GM18873 (cell line): ENCODE measurements around the gene PACSIN1.

Experiments used
- ATAC-seq: cut with Tn5 transposase; IDR thresholded peaks from one replicate; pipeline ENCODE4 v1.9.1; 2021; ENCODE audit warnings: mild to moderate bottlenecking, moderate library complexity, moderate number of reproducible peaks; ENCODE audit not compliant: unreplicated experiment, low FRiP score

PACSIN1 gene, protein sequence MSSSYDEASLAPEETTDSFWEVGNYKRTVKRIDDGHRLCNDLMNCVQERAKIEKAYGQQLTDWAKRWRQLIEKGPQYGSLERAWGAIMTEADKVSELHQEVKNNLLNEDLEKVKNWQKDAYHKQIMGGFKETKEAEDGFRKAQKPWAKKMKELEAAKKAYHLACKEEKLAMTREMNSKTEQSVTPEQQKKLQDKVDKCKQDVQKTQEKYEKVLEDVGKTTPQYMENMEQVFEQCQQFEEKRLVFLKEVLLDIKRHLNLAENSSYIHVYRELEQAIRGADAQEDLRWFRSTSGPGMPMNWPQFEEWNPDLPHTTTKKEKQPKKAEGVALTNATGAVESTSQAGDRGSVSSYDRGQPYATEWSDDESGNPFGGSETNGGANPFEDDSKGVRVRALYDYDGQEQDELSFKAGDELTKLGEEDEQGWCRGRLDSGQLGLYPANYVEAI

DNA sequence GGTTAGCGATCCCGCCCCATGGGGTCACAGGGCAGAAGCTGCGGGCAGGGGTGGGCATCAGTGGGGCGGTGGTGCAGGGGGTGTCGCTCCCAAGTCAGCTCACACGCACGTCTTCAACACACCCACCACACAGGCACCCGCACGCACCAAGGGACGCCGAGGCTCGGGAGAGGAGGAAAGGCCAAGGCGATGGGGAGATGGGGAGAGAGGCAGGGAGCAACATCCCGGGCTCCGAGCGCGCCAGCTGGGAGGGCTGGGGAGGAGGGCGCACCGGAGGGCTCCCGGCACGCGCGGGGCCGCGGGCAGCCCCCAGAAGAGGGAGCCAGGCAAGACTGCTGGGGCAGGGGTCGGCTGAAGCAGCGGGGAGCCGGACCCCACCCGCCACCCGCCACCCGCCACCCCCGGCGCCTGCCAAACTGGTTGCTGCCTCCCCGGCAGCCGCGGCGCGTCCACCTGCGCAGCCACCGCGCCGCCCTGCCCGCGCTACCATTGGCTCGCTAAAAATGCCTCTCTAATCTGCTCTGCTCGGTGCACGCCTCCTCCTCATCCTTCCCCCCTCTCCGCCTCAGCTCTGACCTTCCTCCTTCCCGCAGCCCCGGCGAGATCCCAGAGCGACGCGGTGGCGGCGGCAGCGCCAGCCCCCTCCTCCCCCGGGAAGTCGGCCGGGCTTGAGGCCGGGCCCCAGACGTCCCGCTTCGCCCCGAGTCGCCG lies at the start of gene PACSIN1:
Gene PACSIN1 (plus strand): TSS at position 546 of the 711 bp plus-strand sequence. CDS start 60,230 bp downstream, outside the sequence.
- no peak for ATAC-seq

DNA sequence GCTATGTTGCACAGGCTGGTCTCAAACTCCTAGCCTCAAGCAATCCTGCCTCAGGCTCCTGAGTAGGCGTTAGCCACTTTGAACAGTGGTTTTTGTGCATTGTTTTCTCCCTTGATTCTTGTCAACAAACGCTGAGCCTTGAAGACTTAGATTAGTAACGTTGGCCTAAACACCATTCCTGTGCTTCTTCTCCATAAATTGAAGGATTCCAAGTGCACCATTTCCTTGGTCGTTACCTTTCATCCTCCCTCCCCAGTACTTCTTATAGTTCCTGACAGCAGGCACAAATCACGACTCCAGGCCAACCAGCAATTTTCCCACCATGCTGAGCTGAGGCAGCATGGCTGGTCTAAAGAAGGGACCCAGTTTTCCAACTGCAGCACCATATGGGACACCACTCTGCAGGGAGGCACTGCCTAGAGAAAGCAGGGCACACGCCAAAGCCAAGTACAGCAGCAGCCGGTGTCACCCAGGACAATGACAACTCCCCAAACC lies 49.0 kb upstream of the PACSIN1 start:
- no peak for ATAC-seq

DNA sequence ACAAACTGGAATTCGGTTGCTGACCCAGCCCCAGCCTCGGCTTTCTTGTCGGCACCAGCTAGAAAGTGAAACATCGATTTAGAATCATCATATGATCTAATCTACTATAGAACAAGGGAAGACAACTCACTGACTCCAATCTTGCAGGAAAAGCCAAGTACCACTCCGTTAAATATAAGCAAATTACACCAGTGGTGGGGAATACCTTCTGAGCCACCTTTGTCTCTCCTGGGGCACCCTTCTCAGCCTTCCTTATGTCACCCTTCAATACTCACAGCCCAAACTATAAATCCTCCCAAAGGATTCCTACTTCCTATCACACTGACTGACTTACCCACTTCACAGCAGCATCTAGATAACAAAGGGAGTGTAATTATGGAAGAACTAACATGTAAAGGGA lies 47.5 kb upstream of the PACSIN1 start:
- ATAC-seq: no peak

DNA sequence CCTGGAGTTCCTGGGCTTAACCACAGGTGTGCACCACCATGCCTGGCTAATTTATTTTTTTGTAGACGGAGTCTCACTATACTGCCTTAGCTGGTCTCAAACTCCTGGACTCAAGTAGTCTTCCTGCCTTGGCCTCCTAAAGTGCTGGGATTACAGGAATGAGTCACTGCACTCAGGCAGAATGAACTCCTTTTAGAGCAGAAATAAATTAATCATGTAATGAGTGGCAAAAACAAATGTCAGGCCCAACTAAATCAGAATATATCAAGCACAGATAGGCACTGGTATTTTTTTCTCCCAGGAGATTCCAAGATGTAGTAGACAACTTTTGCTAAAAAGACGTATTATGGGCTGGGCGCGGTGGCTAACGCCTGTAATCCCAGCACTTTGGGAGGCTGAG lies 42.6 kb upstream of the PACSIN1 start:
- ATAC-seq: no peak

DNA sequence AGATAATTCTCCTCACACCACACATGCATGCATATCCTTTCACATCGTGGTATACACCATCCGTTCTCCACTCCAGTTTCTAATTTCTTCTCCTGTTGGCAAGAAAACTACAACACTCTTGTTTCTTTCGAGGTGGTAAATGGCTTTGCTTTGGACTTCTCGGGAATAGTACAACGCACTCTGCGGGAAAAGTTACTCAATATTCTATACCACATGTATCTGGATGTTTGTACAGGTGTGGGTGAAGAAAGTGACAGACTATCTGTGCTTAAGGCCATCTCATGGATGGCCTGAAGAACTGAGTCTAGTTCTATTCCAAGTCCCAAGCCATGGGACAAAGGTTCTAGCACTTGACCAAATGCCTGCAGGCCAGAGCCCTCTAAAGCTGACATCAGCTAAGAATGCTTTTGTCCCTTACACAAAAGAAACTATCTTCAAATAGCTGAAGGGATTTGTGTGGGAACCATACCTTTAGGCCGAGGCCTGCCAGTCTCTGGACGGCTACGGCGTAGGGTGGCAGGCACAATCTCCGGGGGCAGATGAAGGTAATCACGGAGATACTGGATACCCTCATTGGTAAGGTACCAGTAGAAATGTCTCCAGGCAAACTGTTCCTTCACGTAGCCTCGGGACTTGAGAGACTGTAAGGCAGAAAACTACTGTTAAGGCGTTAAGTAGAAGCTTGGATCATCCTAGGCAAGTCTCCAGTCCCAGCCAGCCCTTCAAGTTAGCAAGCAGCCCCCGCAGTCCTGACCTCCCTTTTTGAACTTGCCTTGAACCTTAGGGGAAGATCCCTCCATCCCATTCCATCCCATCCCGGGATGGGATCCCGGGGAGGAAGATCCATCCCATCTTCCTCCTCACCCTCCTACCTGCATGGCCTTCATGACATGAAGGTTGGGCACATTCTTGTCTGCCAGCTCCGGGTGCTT lies 41.4 kb upstream of the PACSIN1 start:
- no peak for ATAC-seq

DNA sequence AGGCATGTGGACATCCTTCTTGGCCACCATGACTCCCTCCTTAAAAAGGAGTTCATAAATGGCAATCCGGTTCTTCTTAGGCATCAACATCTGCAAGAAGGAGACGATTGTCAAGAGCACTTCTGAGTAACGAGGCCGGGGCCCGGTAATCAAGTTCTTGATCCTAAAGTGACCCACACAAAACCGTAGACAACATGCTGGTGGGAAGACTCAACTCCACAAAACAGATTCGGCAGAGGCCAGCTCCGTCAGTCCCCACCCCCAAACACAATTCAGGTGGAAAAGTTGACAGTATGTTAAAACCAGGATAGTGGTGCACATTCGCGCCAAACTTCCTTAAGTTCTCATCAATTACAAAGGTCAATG lies 40.8 kb upstream of the PACSIN1 start:
- ATAC-seq: no peak

DNA sequence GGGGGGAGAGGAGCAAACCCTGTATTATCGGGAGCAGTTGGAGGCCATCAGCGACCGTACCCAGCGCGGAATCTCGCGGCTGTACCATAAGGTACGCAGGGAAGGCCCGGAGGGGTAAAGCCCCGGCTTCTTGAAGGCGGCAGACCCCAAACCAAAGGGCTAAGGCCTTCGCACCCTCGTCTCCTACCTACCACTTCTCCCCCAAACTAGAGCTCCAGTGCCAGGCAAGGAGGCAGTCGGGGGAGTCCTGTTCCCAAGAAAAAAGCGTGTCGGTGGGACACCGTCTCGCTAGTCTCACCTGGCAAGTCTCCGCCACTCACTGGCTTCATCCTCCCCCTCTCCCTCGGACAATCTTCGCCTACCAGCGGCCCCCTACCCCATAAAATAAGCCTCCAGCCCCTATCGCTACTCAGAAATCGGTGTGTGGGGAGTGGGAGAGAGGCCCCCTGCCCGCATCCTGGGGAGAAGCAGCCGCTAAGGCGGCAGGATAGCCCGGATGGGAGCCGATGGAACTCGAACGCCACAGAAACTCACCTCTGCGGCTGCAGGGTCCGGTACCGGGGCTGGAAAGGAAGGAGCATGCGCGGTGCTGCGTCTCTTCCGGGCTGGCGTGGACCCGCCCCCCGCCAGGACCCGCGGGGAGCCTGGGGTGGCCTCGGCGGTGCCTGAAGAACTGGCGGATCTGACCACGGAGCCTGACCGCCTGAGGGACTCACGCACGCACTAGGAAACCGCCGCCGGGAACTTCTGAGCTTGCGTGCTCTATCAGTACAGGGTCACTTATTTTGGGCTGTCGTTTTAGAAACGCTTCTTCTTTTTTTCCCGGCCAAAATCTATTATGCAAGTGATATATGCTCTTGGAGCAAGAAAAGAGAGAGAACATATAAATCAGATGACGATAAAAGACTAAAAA lies 40.1 kb upstream of the PACSIN1 start, which contains the start of gene RPS10:
Gene RPS10 (minus strand): TSS at position 572 of the 913 bp plus-strand sequence. CDS start 848 bp downstream, outside the sequence.
- no peak for ATAC-seq

DNA sequence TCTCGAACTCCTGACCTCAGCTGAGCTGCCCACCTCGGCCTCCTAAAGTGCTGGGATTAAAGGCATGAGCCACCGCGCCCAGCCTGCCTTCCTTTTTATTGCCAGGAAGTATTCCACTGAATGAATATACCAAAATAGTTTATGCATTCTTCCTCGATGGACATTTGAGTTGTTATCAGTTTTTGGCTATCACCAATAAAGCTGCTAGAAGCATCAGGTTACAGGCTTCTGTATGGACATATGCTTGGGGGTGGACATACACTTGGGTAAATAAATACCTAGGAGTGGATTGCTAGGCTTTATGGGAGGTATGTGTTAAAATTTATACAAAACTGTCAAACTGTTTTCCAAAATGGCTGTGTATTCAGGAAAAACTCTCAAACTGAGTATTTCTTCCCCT lies 30.0 kb upstream of the PACSIN1 start:
- ATAC-seq: no peak

DNA sequence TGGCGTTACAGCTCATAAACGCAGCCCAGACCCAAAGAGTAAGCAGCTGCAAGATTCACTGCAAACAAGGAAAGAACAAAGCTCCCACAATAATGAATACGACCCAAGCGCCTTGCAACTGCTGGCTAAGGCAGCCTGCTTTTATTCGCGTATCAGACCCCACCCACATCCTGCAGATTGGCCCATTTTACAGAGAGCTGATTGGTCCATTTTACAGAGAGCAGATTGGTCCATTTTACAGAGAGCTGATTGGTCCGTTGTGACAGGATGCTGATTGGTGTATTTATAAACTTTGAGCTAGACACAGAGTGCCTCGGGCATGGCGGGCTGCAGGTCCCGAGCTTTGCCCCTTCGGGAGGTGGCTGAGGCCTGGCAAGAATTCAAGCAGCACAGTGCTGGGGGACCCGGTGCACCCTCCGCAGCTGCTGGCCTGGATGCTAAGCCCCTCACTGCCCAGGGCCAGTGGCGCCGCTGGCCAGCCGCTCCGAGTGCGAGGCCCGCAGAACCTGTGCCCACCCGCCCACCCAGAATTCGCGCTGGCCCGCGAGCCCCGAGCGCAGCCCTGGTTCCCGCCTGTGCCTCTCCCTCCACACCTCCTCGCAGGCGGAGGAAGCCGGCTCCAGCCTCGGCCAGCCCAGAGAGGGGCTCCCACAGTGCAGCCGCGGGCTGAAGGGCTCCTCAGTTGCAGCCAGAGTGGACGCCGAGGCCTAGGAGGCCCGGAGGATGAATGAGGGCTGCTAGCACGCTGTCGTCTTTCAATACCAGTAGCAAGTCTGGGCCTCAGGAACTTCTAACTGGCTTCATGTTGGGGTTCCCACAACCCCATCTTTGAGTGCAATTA lies 28.9 kb upstream of the PACSIN1 start:
- ATAC-seq: no peak

DNA sequence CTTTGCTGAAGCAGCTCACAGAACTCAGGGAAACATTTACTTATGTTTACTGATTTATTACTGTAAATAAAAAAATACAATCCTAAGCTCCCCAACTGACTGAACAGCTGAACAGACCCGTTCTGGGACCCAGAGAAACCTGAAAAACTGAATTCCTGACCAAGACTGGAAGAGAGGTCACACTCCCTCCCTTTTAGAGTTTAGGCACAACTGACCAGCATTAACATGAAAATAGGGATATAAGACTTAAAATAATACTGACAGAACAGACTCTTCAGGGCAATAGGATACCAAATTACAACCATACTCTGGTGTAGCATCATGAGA lies 28.3 kb upstream of the PACSIN1 start:
- no peak for ATAC-seq

DNA sequence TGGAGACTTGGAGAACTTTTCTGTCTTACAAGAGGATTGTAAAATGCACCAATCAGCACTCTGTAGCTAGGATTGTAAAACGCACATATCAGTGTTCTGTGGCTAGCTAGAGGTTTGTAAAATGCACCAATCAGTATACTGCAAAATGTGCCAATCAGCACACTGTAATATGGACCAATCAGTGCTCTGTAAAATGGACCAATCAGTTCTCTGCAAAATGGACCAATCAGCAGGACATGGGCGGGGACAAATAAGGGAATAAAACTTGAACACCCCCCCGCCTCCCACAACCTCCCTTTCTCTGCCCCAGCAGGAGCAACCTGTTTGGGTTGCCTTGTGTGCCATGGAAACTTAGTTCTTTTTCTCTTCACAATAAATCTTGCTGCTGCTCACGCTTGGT lies 27.2 kb upstream of the PACSIN1 start:
- no peak for ATAC-seq

DNA sequence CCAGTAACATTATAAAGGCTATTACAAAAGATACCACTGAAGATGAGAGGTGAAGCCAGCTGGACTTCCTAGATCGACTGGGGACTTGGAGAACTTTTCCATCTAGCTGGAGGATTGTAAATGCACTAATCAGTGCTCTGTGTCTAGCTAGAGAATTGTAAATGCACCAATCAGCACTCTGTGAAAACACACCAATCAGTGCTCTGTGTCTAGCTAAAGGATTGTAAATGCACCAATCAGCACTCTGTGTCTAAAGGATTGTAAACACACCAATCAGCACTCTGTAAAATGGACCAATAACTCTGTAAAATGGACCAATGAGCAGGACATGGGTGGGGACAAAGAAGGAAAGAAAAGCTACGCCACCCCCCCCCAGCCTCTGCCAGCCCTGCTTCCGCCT lies 26.4 kb upstream of the PACSIN1 start:
- no peak for ATAC-seq

DNA sequence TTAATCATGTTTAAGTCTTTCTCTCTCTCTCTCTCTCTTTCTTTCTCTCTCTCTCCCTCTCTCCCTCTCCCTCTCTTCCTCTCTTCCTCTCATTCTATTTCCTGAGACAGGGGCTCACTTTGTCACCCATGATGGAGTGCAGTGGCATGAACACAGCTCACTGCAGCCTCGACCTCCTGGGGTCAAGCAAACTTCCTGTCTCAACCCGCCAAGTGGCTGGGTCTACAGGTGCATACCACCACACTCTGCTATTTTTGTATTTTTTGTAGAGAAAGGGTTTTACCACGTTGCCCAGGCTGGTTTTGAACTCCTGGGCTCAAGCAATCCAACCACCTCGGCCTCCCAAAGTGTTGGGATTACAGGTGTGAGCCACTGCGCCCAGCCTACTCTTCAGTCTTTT lies 24.4 kb upstream of the PACSIN1 start:
- ATAC-seq: no peak

DNA sequence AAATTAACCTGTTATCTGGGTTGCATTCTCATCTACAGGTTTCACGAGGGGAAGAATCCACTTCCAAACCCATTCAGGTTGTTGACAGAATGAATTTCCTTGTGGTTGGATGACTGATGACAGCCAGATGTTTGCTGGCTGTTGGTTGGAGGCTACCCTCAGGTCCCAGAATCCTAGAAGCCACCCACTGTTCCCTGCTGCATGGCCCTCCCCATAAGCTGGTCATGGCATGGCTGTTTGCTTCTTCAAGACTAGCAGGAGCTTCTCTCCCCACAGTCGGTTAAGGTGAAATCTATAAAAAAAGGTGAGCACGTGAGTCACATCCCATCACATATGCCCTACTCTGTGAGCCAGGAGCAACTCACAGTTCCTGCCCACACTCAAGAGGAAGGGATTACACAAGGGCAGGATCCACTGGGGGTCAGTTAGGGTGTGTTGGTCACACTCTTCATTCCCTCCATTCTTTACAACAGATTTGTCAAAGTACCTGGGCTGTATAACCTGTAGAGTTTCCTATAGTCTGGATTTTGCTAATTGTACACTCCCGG lies 20.5 kb upstream of the PACSIN1 start:
- no peak for ATAC-seq

DNA sequence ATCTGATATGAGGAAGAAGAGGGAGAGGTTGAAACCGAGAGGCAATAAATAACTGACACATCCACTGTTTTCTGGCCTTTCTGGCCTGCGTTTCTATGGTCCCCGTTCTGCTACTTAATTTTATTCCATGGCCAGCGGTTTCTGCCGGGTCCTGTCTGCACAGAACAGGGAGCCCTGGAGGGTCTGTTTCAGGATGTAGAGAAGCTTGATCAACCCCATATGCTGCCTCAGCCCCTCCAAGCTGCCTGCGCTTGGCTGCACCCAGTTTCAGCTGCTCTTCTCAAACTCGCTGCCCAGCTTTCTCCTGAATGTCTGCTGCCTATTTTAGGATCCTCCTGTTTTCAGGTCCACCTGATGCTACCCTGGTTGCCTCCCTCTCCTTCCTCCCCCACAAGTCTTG lies 18.5 kb upstream of the PACSIN1 start:
- no peak for ATAC-seq

DNA sequence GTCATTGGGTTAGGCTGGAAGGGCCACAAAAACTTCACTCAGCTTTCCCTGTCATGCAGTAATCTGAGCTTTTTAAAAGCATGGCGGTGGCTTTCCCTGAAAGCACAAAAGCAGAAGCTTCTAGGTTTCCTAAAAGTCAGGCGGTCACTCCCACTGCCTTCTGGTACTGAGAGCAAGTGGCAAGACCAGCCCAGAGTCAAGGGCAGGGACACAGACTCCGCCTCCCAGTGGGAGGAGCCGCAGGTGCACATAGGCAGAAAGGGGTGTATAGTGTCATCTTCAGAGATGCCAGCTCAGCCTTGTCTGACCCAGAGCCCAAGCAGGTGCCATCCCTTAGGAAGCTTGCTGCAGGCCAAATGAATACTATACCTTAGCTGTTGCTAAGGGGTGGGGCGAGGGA lies 18.0 kb upstream of the PACSIN1 start:
- ATAC-seq: no peak

DNA sequence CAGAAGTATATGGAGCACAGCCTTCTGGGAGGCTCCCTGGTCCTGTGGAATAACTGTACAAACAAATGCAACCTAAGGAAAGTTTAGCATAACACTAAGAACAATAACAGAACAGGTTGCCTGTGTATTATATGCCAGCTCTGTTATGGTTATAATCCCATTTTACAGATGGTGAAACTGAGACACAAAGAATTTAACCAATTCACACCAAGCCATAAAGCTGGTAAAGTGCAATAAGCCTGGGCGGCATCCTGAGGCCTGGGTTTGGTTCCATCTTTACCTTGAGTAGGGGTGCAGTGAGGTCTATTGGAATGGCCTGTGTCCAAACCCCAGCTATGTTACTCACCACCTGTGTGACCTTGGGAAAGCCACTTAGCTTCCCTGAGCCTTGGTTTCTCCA lies 14.7 kb upstream of the PACSIN1 start:
- ATAC-seq: no peak

DNA sequence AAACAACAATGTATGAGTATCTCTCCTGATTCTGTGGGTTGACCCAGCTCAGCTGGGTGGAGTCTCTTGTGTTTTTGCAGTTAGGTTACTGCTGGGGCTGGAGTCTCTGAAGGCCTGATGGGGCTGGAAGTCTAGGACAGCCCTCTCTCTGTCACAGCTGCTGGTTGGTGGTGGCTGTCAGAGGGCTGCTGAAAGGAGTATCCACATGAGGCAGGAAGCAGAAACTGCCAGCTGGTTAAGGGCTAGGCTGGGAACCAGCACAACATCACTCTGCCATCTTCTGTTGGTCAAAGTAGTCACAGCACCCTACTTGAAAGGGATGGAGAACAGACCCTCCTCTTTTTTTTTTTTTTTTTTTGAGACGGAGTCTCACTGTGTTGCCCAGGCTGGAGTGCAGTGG lies 10.0 kb upstream of the PACSIN1 start:
- ATAC-seq: no peak

DNA sequence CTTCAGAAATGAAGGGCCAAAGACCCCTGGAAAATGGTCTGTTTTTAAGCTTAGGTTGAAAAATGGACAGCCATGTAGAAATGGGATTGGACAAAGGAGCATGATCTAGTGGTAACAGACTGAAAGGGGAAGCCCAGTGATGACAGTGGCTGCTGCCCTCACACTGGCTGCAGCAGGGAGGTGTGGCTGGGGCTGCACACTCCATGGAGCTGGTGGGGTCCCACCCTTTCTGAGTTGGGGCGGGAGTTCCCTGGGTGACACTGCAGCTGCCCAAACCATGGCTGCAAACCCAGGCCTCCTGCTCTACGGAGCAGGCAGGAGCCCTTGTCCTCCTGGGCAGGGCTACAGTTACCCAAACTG lies 8.5 kb upstream of the PACSIN1 start:
- no peak for ATAC-seq
